Measurements from ENCODE around the gene FEM1A. TPM values are rescaled to one million over a fixed set of nuclear protein-coding genes. Genes with fewer than 3 reads are reported as not detected.
A peak's percentile ranks its signal among the peaks of the same experiment; 100 is the strongest.
"Not testable (repeated sequence)": the region's sequence is repeated elsewhere in the genome, so short reads cannot be mapped to it uniquely, and the experiment has no call there.

Gene FEM1A
- total and polyA plus RNA-seq, 4 donors: 5.6 to 14.6 (median 8.6) TPM

GRCh38 chr19:4830332-4830731 is 38.8 kb downstream of the FEM1A start:
- no peak for TF ChIP-seq CTCF (IDR thresholded peaks at IDR 0.05; ENCODE audit: control extremely low read depth, extremely low read depth)
- Histone ChIP-seq H3K4me3 (peak overlapping the region; percentile 89), H3K9me3 (ENCODE audit: control insufficient read depth in 4 of 4, insufficient read depth in 3 of 4, low read length in 3 of 4) (no peaks in the 10 kb centered on the region), H3K36me3 (ENCODE audit: control insufficient read depth in 4 of 4, insufficient read depth in 4 of 4, low read length in 4 of 4) (no peaks in the 10 kb centered on the region), H3K4me1 (ENCODE audit: control insufficient read depth in 5 of 5, insufficient read depth in 5 of 5, low read length in 5 of 5) (peaks cover 0 to 10% (median 0%) of the 10 kb centered on the region in 5 donors), H3K27me3 (ENCODE audit: control insufficient read depth in 3 of 3, insufficient read depth in 3 of 3, low read length in 2 of 3) (no peaks in the 10 kb centered on the region), H3K27ac (ENCODE audit: low read depth in 1 of 2, low read length in 1 of 2) (peak overlapping the region in 1 of 2 donors; percentile 92), H3K9ac (ENCODE audit: insufficient read depth in 1 of 2, low read length in 2 of 2) (no peak overlapping the region)
- ATAC-seq (ENCODE audit: insufficient read depth, low FRiP score) (no peak), DNase-seq (no peak)
- WGBS, 2 donors: 88 to 95% methylated on average over 6 of the region's 6 CpGs

DNA sequence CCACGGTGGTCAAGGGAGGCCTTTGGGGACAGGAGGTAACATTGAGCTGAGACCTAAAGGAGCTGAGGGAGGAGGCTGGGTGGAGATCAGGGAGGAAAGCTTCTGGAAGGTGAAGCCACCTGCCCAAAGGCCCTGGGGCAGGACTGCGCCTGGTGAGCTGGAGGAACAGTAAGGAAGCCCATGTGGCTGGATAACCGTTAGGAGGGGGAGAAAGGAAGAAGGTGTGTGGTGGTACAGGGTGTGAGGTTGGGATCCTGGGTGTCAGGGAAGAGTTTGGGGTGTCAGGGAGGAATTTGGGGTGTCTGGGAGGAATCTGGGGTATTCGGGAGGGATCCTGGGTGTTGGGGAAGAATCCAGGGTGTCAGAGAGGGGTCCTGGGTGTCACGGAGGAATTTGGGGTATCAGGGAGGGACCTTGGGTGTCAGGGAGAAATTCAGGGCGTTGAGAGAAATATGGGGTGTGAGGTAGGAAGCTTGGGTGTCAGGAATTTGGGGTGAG is 39.3 kb downstream of the FEM1A start:
- ATAC-seq (ENCODE audit: insufficient read depth, low FRiP score): no peak
- DNase-seq: no peak
- Histone ChIP-seq H3K36me3 (ENCODE audit: control insufficient read depth in 4 of 4, insufficient read depth in 4 of 4, low read length in 4 of 4) (no peaks in the 10 kb centered on the region), H3K4me3 (peak overlapping the region; percentile 89), H3K27me3 (ENCODE audit: control insufficient read depth in 3 of 3, insufficient read depth in 3 of 3, low read length in 2 of 3) (no peaks in the 10 kb centered on the region), H3K9ac (ENCODE audit: insufficient read depth in 1 of 2, low read length in 2 of 2) (peak overlapping the region; percentile 65 to 73), H3K4me1 (ENCODE audit: control insufficient read depth in 5 of 5, insufficient read depth in 5 of 5, low read length in 5 of 5) (peaks cover 0 to 10% (median 0%) of the 10 kb centered on the region in 5 donors), H3K9me3 (ENCODE audit: control insufficient read depth in 4 of 4, insufficient read depth in 3 of 4, low read length in 3 of 4) (no peaks in the 10 kb centered on the region), H3K27ac (ENCODE audit: low read depth in 1 of 2, low read length in 1 of 2) (peak overlapping the region; percentile 76 to 92)
- no peak for TF ChIP-seq CTCF (IDR thresholded peaks at IDR 0.05; ENCODE audit: control extremely low read depth, extremely low read depth)
- WGBS, 2 donors: 59 to 65% methylated on average over 6 of the region's 6 CpGs

DNA sequence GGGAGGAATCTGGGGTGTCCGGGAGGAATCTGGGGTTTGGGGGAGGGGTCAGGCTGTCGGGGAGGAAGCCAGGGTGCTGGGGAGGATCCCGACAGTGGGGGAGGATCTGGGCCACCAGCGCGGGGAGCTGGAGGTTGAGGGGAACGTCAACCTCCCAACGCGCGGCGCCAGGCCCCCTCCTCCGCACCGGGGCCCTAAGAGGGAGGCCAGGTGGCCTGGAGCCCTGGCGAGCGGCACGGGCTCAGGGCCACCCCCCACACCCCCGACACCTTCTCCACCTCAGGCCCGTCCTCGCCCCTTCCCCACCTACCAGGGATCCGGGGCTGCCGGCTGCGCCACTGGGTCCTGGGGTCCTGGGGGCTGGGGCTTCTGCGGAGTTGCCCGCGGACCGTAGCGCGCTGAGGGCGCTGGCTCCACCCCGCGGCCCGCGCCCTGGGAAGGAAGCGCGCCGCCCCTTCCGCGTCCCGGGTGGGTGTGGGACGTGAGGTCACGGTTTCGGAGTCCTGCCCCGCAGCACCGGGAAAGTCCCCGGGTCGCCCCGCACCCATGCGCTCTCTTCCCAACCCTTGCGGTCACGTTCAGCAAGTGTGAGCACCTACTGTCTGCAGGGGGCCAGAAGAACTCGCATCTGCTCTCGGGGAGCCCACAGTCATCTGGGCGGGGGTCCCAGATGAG is 39.9 kb downstream of the FEM1A start, which contains the start of gene TICAM1:
Gene TICAM1 (minus strand): TSS at position 409 of the 675 bp plus-strand sequence. CDS start 13,335 bp downstream, outside the sequence.
- no peak for TF ChIP-seq CTCF (IDR thresholded peaks at IDR 0.05; ENCODE audit: control extremely low read depth, extremely low read depth)
- H3K36me3 ChIP-seq (ENCODE audit: control insufficient read depth in 4 of 4, insufficient read depth in 4 of 4, low read length in 4 of 4): no peaks in the 10 kb centered on the region
- no peaks in the 10 kb centered on the region for H3K27me3 ChIP-seq (ENCODE audit: control insufficient read depth in 3 of 3, insufficient read depth in 3 of 3, low read length in 2 of 3)
- DNase-seq: peak; percentile 49 to 70 (median 50)
- 0 to 1% methylated on average over 29 to 51 of the region's 52 CpGs for WGBS, 2 donors
- H3K27ac ChIP-seq (ENCODE audit: low read depth in 1 of 2, low read length in 1 of 2): peak within 1 kb of the TSS; percentile 76 to 92
- H3K9ac ChIP-seq (ENCODE audit: insufficient read depth in 1 of 2, low read length in 2 of 2): peak within 1 kb of the TSS; percentile 73 to 86
- H3K9me3 ChIP-seq (ENCODE audit: control insufficient read depth in 4 of 4, insufficient read depth in 3 of 4, low read length in 3 of 4): no peaks in the 10 kb centered on the region
- peak within 1 kb of the TSS; percentile 89 for H3K4me3 ChIP-seq
- H3K4me1 ChIP-seq (ENCODE audit: control insufficient read depth in 5 of 5, insufficient read depth in 5 of 5, low read length in 5 of 5): peaks cover 0 to 10% (median 0%) of the 10 kb centered on the region in 5 donors
- ATAC-seq (ENCODE audit: insufficient read depth, low FRiP score): peak; percentile 91

DNA sequence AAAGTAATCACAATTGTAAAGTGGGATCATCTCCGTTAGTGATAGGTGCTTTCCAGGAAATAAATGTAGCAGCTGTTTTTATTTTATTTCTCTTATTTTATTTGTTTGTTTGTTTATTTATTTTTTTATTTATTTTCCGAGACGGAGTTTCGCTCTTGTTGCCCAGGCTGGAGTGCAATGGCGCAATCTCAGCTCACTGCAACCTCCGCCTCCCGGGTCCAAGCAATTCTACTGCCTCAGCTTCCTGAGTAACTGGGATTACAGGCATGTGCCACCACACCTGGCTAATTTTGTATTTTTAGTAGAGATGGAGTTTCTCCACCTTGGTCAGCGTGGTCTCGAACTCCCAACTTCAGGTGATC is 40.4 kb downstream of the FEM1A start:
- WGBS, 2 donors: 23 to 24% methylated on average over 9 of the region's 9 CpGs
- H3K27me3 ChIP-seq (ENCODE audit: control insufficient read depth in 3 of 3, insufficient read depth in 3 of 3, low read length in 2 of 3); DNase-seq; ATAC-seq (ENCODE audit: insufficient read depth, low FRiP score); H3K36me3 ChIP-seq (ENCODE audit: control insufficient read depth in 4 of 4, insufficient read depth in 4 of 4, low read length in 4 of 4); H3K9me3 ChIP-seq (ENCODE audit: control insufficient read depth in 4 of 4, insufficient read depth in 3 of 4, low read length in 3 of 4): not testable (repeated sequence)
- Histone ChIP-seq H3K9ac (ENCODE audit: insufficient read depth in 1 of 2, low read length in 2 of 2) (peak overlapping the region; percentile 73 to 86), H3K4me1 (ENCODE audit: control insufficient read depth in 5 of 5, insufficient read depth in 5 of 5, low read length in 5 of 5) (peaks cover 0 to 10% (median 0%) of the 10 kb centered on the region in 5 donors), H3K4me3 (peak overlapping the region; percentile 89), H3K27ac (ENCODE audit: low read depth in 1 of 2, low read length in 1 of 2) (peak overlapping the region; percentile 76 to 92)
